GM10266 (cell line): ENCODE measurements around the gene LCNL1.

Experiments
- DNase-seq: peaks from one replicate; pipeline ENCODE4 v3.0.0; 2012; ENCODE audit errors: extremely low spot score
- TF ChIP-seq, protein P1 (sequence below): IDR thresholded peaks from 2 replicates; pipeline ENCODE4 v1.5.1; 2012; ENCODE audit warnings: mild to moderate bottlenecking, low read depth; ENCODE audit not compliant: control insufficient read depth, insufficient read depth; ENCODE audit errors: missing control alignments

LCNL1 gene

DNA sequence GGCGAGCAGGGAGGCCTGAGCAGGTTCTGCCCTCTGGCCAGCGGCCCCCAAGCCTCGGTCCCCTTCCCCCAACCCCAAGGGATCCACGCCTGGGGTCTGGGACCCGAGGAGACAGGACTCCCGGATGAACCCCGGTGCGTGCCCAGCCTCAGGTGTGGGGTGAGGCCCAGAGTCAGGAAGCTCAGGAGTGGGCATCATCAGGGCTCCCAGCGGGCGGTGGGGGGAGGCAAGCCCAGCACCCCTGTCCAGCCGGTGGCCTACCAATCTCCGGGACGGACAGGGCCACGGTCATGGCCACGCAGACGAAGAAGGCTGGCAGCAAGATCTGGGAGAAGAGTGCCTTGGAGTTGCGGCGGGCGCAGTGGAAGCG lies 30.8 kb downstream of the LCNL1 start:
- DNase-seq = no peak
- TF ChIP-seq, protein P1, sequence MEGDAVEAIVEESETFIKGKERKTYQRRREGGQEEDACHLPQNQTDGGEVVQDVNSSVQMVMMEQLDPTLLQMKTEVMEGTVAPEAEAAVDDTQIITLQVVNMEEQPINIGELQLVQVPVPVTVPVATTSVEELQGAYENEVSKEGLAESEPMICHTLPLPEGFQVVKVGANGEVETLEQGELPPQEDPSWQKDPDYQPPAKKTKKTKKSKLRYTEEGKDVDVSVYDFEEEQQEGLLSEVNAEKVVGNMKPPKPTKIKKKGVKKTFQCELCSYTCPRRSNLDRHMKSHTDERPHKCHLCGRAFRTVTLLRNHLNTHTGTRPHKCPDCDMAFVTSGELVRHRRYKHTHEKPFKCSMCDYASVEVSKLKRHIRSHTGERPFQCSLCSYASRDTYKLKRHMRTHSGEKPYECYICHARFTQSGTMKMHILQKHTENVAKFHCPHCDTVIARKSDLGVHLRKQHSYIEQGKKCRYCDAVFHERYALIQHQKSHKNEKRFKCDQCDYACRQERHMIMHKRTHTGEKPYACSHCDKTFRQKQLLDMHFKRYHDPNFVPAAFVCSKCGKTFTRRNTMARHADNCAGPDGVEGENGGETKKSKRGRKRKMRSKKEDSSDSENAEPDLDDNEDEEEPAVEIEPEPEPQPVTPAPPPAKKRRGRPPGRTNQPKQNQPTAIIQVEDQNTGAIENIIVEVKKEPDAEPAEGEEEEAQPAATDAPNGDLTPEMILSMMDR = no peak

DNA sequence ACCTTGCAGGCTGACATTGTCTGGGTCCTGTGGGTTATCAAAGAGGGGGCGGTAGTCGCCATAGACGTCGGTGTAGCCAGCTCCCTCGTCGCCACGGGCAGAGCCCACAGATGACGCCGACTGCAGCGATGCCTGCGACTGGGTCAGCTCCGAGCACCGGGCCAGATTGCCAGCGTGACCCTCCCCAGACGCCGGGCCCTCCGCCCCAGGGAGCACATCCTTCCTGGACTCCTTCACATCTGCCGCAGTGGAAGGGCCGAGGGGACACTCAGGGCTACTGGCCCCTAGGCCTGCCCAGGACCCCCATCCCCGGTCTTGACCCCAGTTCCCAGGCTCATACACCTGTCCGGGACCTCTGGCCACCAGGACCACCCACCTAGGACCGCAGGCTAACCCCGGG lies 31.4 kb downstream of the LCNL1 start:
- TF ChIP-seq, protein P1 = no peak
- DNase-seq = no peak

DNA sequence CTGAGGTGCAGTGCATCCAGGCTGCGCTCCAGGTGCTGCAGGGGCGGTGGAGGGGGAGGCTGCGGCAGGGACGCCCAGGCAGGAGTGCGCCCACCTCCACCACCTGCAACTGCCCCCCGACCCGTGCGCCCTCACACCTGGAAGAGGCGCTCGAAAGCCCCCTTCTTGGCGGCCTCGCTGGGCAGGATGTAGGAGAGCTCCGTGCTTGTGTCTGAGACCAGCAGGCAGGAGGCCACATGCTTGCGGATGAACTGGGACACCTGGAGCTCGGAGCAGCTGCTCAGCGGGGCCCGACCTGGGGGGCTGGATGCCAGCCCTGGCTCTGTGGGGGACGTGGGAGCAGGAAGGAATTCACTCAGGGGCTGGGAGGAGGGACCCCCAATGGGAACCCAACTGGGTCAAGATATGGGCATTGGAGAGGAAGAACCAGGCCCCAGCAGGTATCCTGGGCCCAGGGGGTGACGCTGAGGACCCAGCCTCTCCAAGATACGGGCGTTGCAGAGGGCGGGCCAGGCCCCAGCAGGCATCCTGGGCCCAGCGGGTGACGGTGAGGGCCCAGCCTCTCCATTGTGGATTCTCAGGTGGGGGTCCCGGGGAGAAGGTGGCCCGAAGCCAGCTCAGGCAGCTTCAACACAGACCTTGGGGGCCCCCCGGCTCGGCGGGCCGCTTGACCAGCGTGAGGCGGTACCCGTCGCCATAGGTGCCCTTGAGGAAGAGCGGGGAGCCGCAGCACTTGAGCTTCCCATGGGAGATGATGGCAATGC lies 32.2 kb downstream of the LCNL1 start:
- TF ChIP-seq, protein P1 = no peak
- DNase-seq = no peak

DNA sequence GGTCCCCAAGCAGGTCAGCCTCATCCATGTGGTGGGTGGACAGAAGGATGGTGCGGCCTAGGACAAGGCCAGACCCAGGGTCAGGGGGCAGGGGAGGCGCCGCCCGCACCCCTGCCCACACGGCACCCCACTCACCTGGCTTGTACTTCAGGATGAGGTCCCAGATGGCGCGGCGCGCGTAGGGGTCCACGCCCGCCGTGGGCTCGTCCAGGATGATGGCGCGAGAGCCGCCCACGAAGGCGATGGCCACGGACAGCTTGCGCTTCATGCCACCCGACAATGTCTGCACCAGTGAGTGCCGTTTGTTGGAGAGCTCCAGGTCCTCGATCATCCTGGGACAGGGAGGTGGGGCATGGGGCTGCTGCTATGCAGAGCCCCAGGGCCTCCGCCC lies 32.7 kb downstream of the LCNL1 start:
- TF ChIP-seq, protein P1 = no peak
- DNase-seq = no peak

DNA sequence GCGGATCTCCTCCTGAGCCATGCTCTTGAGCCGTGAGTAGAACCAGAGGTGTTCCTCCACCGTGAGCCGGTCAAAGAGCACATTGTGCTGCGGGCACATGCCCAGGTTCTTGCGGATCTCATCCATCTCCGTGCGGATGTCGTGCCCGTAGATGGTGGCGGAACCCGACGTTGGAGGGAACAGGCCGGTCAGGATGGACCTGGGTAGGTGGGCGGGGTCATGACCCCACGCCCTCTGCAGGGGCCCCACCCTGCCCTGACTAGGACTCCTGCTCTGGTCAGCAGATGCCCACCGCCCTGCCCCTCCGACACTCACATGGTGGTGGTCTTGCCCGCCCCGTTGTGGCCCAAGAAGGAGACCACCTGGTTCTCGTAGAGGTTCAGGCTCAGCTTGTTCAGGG lies 33.2 kb downstream of the LCNL1 start:
- TF ChIP-seq, protein P1 = no peak
- no peak for DNase-seq

DNA sequence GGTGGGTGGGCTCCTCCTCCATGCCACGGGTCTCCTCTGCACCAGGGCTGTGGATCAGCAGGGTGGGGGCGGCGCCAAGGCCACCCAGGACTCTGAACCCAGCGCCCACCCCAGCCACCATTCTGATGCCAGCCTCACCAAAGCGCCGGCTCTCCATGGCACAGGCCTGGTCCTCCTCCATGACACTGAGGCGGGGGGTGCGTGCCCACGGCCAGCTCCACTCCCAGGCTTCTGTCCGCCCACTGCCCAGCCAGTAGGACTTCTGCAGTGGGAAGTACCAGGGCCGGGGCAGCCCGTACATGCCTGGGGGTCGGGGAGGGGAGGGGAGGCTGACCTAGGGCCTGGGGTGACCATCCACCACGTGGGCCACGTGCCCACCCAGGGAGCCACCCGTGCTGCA lies 33.6 kb downstream of the LCNL1 start:
- DNase-seq = no peak
- TF ChIP-seq, protein P1 = no peak

DNA sequence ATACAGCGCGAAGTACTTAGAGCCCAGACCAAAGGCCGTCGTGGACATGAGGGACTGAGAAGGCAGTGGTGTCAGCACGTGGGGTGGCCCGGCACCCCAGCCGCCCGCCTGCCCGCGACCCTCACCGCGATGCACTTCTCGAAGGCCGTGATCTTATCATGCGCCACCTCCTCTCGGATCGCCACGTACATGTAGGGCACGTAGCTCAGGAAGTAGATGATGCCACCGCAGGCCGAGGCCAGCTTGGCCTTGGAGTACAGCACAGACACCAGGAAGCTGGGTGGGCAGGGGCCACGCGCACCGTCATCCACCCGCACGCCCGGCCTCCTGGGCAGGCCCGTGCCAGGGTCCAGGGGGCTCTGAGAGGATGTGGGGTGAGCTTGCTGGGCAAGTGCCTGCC lies 34.3 kb downstream of the LCNL1 start:
- DNase-seq = no peak
- TF ChIP-seq, protein P1 = no peak
